ENCODE measurements around the gene NECAB3. TPM values are rescaled to one million over a fixed set of nuclear protein-coding genes. Genes with fewer than 3 reads are reported as not detected.

NECAB3 gene
- total and polyA plus RNA-seq, 2 donors (not counting 3 experiments of a cell fraction or from before 2014, with no cell fraction given) = 18.1 to 22.4 TPM

DNA sequence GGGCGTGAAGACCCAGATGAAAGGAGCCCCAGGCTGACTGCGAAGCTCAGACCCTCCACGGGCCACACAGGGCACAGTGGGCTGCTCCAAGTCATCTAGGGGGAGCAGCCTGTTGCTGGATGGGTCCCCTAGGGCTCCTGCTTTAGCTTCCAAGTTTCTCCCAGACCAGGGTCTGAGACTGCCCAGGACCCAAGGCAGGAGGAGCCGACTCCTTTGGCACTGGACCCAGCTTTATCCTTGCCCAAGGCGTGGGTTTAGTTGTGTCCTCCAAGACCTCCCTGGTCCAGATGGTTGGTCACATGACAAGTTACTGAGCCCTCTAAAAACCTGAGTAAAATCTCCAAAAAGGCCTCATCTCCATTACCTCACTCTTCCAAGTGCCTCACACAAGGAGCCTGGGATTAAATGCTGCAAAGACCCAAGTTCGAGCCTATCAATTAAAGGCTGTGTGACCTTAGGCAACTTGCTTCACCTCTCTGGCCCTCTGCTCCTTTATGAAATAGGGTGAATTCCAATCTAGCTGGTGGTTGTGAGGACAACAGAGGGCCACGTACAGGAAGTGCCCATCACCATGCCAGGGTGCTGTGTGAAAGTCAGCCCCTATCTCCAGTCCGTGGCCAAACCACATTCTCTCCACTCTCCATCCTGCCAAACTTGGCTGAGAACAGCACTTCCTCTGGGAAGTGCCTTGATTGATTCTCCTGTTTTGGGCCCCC lies 2.5 kb downstream of the NECAB3 start:
- FAIRE-seq (no peak), DNase-seq (ENCODE audit: low read depth, low spot score) (no peak)
- ChIA-PET POLR2A (no interaction called here), CTCF (interaction anchor here (1.0 to 1.4 kb wide), 4 partner anchors 12 to 214 kb away, joined by 3 to 4 read pairs (median 4); partner anchors contain the start of gene ZNF341)
- no peaks in the 10 kb centered on the region for H3K9me3 ChIP-seq (replicated peaks; ENCODE audit: control insufficient read depth, insufficient read depth, low read length)
- H3K36me3 ChIP-seq (ENCODE audit: control insufficient read depth in 2 of 2, extremely low read depth in 1 of 2, insufficient read depth in 2 of 2, low read length in 2 of 2) = peaks cover 0 to 2% of the 10 kb centered on the region in 2 experiments
- H3K27me3 ChIP-seq (ENCODE audit: control insufficient read depth in 2 of 2, insufficient read depth in 2 of 2, low read length in 2 of 2) = no peaks in the 10 kb centered on the region
- no peak for TF ChIP-seq FOS (IDR thresholded peaks at IDR 0.05; ENCODE audit: borderline replicate concordance, insufficient read depth, low read length)
- TF ChIP-seq MYC (IDR thresholded peaks at IDR 0.05; ENCODE audit: low read depth, low read length) = no peak
- TF ChIP-seq POLR2AphosphoS5 (IDR thresholded peaks at IDR 0.05; ENCODE audit: insufficient read depth, low read depth, low read length) = no peak
- TF ChIP-seq, protein P1, sequence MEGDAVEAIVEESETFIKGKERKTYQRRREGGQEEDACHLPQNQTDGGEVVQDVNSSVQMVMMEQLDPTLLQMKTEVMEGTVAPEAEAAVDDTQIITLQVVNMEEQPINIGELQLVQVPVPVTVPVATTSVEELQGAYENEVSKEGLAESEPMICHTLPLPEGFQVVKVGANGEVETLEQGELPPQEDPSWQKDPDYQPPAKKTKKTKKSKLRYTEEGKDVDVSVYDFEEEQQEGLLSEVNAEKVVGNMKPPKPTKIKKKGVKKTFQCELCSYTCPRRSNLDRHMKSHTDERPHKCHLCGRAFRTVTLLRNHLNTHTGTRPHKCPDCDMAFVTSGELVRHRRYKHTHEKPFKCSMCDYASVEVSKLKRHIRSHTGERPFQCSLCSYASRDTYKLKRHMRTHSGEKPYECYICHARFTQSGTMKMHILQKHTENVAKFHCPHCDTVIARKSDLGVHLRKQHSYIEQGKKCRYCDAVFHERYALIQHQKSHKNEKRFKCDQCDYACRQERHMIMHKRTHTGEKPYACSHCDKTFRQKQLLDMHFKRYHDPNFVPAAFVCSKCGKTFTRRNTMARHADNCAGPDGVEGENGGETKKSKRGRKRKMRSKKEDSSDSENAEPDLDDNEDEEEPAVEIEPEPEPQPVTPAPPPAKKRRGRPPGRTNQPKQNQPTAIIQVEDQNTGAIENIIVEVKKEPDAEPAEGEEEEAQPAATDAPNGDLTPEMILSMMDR (IDR thresholded peaks at IDR 0.05; ENCODE audit: extremely low read depth in 1 of 2, insufficient read depth in 1 of 2, low read depth in 1 of 2, low read length in 2 of 2) = no peak
- TF ChIP-seq POLR2A (IDR thresholded peaks at IDR 0.05; ENCODE audit: low read depth, low read length) = no peak
- no peak for TF ChIP-seq JUN (IDR thresholded peaks at IDR 0.05; ENCODE audit: borderline replicate concordance, insufficient read depth, insufficient read length, low read depth)
- TF ChIP-seq EZH2 (IDR thresholded peaks at IDR 0.05; ENCODE audit: borderline replicate concordance, low read depth, low read length, severe bottlenecking) = no peak
- TF ChIP-seq MAX (IDR thresholded peaks at IDR 0.05; ENCODE audit: insufficient read depth, insufficient read length) = no peak
- no peak for TF ChIP-seq GATA2 (IDR thresholded peaks at IDR 0.05; ENCODE audit: insufficient read depth, insufficient read length, low read depth, low read length)
- H3K4me1 ChIP-seq (ENCODE audit: control insufficient read depth, extremely low read depth, insufficient read depth, low read length) = peaks cover 20% of the 10 kb centered on the region
- intact Hi-C loops (cut with micrococcal nuclease) (no loop called here), dilution Hi-C loops (cut with MboI; ENCODE audit: extremely low pct_ligation_motif_present, low sequenced_read_pairs) (no loop called here)
- H4K20me1 ChIP-seq (replicated peaks; ENCODE audit: control insufficient read depth, extremely low read depth, insufficient read depth, low read length) = no peaks in the 10 kb centered on the region
- H3K9ac ChIP-seq (replicated peaks; ENCODE audit: extremely low read depth, insufficient read depth, low read length) = no peak overlapping the region
- H3K4me3 ChIP-seq (replicated peaks in 1 of 3; ENCODE audit: insufficient read depth in 1 of 3, low read depth in 1 of 3, low read length in 3 of 3) = no peak overlapping the region
- BruUV-seq (replicated peaks) = no TSS peak
- no peak overlapping the region for H3K27ac ChIP-seq (ENCODE audit: insufficient read depth, low read depth, low read length)
- H3K4me2 ChIP-seq (ENCODE audit: insufficient read depth, low read length) = no peak overlapping the region
- no peaks in the 10 kb centered on the region for H3K79me2 ChIP-seq (ENCODE audit: control insufficient read depth, insufficient read depth, low read length)
- H2AFZ ChIP-seq (ENCODE audit: low read depth, low read length) = no peak overlapping the region
- H3K9me1 ChIP-seq (replicated peaks; ENCODE audit: control insufficient read depth, extremely low read depth, insufficient read depth, low read length) = no peaks in the 10 kb centered on the region

All from endothelial cell of umbilical vein (primary cell).